A549 treated with Mapracorat at 1 μM for 4 hours (cell line): ENCODE measurements around the gene XAGE2. TPM values are rescaled to one million over a fixed set of nuclear protein-coding genes. Genes with fewer than 3 reads are reported as not detected.

Source experiments
- total RNA-seq: library from RNA; stranded (reverse); fragments of 200-300 nt; extraction: Qiagen RNA extraction; gene quantifications from 5 replicates; pipeline ENCODE4 v1.2.3, GENCODE V29; 2022

The XAGE2 gene
- total RNA-seq: not detected in 5 replicates

GRCh38 chrX:52368368-52369055 lies at the start of gene XAGE2:
Gene XAGE2 (plus strand): TSS chrX:52369021. CDS start chrX:52370015, 994 bp downstream.

Other genes with a start within 250 kb of the XAGE2 start
- 4.0 to 11.5 TPM (median 5.3 TPM) in 5 replicates for gene MAGED4, start 184.1 kb upstream of the XAGE2 start, total RNA-seq
- 19.1 to 53.0 TPM (median 30.5 TPM) in 5 replicates for gene XAGE1A, start 126.8 kb downstream of the XAGE2 start, total RNA-seq
- 186 to 255 TPM (median 206 TPM) in 5 replicates for gene XAGE1B, start 148.0 kb downstream of the XAGE2 start, total RNA-seq